NOMO-1 treated with dmso at 0.1 percent for 144 hours (cell line): ENCODE data around the gene WDFY4.

Experiments used
- DNase-seq: peaks from one replicate; lab custom pipeline; 2025; ENCODE audit not compliant: unreplicated experiment; lab: John Stamatoyannopoulos, UW

Gene WDFY4

DNA sequence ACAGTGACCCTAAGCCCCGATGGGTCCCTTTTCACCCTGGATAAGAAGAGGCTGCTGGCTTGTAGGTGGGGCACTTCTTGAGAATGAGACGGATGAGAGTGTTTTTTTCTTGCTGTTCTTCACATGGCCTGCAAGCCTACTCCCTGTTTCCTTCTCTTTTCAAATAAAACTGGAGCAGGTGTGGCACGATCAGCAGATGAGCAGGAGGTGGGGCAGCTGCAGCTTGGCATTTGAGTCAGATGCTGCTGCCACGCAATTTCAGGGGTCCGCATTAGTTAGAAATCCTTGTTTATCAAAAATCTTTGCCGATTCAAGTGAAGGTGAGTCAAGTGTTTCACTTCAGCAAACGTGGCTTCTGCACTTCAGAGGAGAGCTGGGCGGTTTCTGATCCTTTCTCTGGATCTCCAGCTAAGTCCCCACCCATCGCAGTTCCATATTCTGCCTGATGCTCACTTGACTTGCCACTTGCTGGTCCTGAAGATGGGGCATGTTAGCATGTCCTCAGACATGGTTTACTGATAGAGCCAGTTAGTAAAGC is 20.8 kb downstream of the WDFY4 start:
- no peak for DNase-seq

- no peak for DNase-seq
Observed at GRCh38 chr10:48707472-48707871, 22.8 kb downstream of the WDFY4 start.

GRCh38 chr10:48708144-48708543 is 23.5 kb downstream of the WDFY4 start:
- no peak for DNase-seq

GRCh38 chr10:48710647-48711275 is 26.1 kb downstream of the WDFY4 start:
- DNase-seq = no peak

DNA sequence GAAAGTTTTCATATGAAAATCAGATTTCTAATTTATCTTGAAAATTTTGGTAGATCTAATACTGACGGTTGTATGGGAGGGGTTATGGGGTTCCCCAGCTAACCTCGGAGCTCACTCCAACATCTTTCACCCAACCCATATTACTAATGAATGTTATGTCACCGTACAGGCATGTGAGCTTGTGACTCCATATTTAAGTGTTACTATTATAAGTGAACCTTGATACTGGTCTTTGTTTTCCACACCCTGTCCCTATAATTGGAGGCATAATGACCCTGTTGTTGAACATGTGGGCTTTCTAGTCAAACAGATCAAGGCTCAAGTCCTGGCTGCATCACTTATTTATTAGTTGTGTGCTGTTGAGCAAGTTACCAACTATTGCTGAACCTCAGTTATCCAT is 27.2 kb downstream of the WDFY4 start:
- no peak for DNase-seq

DNA sequence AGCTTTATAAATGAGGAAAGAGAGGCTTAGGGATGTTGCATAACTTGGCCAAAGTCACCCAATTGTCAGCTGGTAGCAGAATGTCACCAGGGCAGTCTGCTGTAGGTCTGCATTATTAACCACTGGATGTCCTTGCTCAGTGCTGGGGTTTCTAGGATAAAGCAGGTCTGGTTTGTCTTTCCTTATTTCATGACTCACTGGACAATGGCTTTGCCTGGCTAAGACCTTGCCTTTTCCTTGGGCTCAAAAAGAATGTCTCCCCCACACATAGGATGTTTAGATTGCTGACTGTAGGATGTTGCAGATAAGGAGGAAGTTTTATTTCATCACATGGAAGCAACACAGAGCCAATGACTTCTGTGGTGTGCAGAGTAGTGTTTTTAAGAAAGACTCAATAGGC is 29.4 kb downstream of the WDFY4 start:
- DNase-seq = no peak

DNA sequence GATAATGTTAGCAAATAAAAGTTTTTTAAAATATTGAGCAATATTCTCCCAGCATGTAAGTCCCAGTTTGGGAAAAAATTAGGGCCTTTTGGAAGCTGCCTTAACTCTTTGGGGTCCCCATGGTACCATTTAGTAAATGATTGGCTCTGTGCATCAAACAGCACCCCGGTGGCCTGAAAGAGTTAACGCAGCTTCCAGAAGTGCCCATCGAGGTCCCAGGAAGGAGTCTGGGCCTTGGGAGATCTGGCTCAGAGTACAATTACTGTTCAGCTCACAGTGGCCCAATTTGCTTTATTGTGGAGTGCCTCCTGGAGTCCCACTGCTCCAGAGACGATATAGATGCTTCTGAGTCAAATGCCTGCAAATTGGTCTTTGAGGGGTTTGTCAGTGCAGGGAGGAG is 31.7 kb downstream of the WDFY4 start:
- no peak for DNase-seq

DNA sequence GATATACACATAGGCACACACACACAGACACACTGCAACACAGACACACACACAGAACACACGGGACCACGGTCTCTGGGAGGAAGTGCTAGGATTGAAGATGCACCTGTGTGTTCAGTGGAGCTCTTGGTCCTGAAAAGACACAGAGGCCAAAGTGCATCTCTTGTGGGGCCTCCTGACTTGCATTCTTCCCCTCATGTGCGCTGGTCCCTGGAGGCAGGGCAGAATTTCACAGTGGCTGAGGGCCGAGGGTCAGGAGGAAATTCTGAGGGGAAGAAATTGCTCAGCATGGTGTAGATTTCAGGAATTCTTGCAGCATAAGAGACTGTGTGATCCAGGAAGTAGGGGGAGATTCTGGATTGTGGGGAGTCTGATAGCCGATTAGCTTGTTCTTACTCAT is 35.9 kb downstream of the WDFY4 start:
- no peak for DNase-seq

- no peak for DNase-seq
Observed at GRCh38 chr10:48722153-48723145, 37.8 kb downstream of the WDFY4 start.

- no peak for DNase-seq
Observed at GRCh38 chr10:48724127-48724526, 39.5 kb downstream of the WDFY4 start.

DNA sequence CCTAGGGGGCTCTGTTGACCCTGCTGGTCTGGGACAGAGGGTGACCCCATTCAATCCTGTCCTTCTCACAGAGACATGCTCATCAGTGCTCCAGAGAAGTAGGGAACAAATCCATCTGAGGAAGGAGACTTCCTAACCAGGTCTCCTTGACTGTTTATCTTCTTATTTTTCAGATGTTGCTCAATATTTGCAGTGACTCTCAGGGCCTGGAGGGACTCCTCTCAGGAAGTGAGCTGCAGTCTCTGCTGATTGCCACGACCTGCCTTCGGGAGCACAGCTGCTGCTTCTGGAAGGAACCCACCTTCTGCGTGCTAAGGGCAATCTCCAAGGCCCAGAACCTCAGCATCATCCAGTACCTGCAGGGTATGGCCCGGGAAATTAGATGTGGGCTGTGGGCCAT is 41.0 kb downstream of the WDFY4 start:
- no peak for DNase-seq

DNA sequence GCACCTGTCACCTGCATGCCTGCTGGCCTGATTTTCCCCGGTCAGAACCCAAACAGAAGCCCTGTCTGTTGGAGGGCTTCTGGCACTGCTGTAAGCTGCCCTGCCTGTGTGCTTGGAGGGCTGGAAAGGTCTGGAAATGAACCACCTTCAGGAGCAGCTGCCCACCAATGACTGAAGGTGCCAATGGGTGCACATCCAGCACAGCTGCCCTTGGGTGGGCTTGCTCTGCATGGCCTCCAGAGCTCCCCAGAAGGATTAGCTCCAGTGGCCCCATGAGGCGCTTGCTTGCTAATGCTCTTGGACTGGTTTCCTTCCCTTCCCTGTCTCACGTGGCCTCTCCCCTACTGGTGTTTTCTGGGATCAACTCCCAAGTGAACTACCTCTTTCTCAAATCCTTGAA is 43.2 kb downstream of the WDFY4 start:
- no peak for DNase-seq

GRCh38 chr10:48729222-48729621 is 44.5 kb downstream of the WDFY4 start:
- DNase-seq = no peak

DNA sequence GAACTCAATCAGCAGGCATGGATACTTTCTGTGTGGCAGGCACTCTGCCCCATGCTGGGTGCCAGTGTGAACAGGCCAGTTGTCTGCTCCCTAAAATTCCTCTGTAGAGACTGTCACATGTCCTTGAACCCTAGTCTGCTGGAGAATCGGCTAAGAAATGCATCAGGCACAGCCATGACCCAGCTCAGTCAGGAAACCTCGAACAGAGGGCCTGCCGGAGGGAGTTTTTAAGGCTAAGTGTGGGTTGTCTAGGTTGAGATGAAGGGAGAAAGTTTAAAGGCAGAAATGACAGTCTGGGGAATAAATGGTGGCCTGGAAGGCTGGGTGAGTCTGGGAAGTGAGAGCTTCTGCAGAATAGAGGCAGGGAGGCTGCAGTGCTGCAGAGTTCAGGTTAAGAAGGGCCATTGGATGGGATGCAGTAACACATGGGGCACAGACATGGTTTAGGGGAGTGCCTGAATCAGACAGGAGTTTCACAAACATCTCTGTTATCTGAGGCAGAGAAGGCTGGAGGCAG is 45.3 kb downstream of the WDFY4 start:
- DNase-seq = no peak

GRCh38 chr10:48731141-48731540 is 46.5 kb downstream of the WDFY4 start:
- no peak for DNase-seq

DNA sequence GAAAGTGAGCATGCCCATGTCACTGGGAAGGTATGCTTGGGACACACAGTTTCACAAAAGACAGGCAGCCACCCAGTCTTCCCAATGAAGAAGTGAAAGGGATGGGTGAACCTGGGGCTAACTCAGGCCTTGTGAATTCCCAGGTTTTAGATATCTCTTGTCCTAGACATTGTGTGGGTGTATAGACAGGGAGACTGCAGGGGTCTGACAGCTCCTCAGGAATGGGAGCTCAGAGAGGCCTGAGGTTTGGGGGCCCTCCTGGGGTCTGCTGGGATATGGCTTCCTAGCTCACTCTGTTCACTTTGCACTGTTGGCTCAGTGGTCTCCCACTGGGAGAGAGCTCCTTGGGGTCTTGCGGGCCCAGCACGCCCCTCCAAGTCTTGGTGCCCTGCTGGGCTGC is 47.0 kb downstream of the WDFY4 start:
- no peak for DNase-seq

- no peak for DNase-seq
Observed at GRCh38 chr10:48733329-48733728, 48.7 kb downstream of the WDFY4 start.

- DNase-seq = no peak
Observed at GRCh38 chr10:48735836-48736390, 51.2 kb downstream of the WDFY4 start.

DNA sequence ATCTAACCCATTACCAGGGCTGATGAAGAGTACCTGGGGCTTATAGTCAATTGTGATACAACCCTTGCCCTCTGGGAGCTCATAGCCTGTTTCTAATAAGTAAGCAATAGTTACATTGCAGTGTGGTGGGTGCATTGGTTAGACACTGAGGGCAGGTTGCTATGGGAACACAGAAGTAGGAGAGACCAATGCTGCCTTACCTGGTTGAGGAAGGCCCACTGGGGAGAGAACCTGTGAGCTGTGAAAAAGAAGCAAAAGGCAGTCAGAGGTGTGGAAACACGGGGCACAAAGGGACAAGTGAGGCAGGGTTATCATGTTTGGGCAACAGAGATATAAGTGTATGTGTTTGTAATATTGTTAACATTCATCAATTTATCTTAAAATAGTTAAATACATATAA is 51.9 kb downstream of the WDFY4 start:
- no peak for DNase-seq

DNA sequence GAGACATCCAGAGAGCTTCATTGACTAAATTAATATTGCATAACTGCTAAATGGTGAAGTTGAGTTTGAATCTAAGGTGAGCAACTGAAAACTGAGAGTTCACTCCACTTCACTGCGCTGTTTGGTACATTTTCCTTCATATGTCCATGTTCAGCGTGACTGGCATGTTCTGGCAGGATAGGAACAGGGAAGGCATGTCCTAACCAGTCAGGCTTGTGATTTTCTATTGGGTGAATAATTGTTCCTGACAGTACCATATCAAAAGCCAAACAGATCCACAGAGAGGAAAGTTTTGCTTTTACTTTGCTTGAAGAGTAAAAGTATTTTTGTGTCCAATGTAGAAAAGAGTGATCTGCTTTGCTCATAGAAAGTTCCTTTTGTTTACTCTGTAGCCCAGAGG is 53.2 kb downstream of the WDFY4 start:
- DNase-seq = no peak

DNA sequence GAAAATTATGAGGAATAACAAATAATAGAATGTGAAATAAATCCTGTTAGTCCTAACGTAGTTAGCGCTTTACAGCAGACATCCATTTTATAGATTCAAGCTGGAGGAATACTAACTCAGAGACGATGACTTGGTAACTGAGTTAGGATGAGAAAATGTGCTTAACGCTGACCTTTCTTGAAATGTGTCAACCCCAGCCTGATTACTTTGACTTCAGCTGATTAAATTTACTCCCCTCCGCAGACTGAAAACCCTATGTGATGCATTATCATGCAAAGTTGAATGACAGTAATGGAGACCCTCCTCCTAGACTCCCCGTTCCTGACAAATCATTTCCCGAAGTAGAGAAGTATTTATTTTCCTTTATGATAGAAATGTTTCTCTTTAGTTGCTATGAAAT is 54.5 kb downstream of the WDFY4 start:
- DNase-seq = no peak
